ENCODE measurements around the gene TNKS1BP1. TPM values are rescaled to one million over a fixed set of nuclear protein-coding genes. Genes with fewer than 3 reads are reported as not detected.
"Not testable (repeated sequence)": the region's sequence is repeated elsewhere in the genome, so short reads cannot be mapped to it uniquely, and the experiment has no call there.

Gene TNKS1BP1
- total RNA-seq (2014; rRNA removed; shearing (Covaris generic)), result 113 and 129 TPM in 2 replicates

GRCh38 chr11:57324886-57325734 is at the start of gene TNKS1BP1:
TSS of gene TNKS1BP1 (minus strand) at chr11:57324952. CDS start at chr11:57321885, 3,067 bp downstream.
- peak; percentile 98 for DNase-seq (ENCODE audit: low spot score)

- DNase-seq (ENCODE audit: low spot score), result no peak
Measured at GRCh38 chr11:57373146-57373545, 48.4 kb upstream of the TNKS1BP1 start.

GRCh38 chr11:57370941-57371340 is 46.2 kb upstream of the TNKS1BP1 start:
- DNase-seq (ENCODE audit: low spot score), result no peak

GRCh38 chr11:57370251-57370650 is 45.5 kb upstream of the TNKS1BP1 start:
- DNase-seq (ENCODE audit: low spot score), result no peak

- DNase-seq (ENCODE audit: low spot score), result no peak
Measured at GRCh38 chr11:57368845-57369232, 44.1 kb upstream of the TNKS1BP1 start.

- DNase-seq (ENCODE audit: low spot score), result no peak
Measured at GRCh38 chr11:57368106-57368844, 43.5 kb upstream of the TNKS1BP1 start.

GRCh38 chr11:57364851-57365660 is 40.3 kb upstream of the TNKS1BP1 start:
- DNase-seq (ENCODE audit: low spot score), result no peak

GRCh38 chr11:57363131-57364080 is 38.7 kb upstream of the TNKS1BP1 start:
- DNase-seq (ENCODE audit: low spot score), result no peak

GRCh38 chr11:57361926-57362325 is 37.2 kb upstream of the TNKS1BP1 start:
- DNase-seq (ENCODE audit: low spot score), result no peak

- DNase-seq (ENCODE audit: low spot score), result not testable (repeated sequence)
Measured at GRCh38 chr11:57361420-57361819, 36.7 kb upstream of the TNKS1BP1 start.

- no peak for DNase-seq (ENCODE audit: low spot score)
Measured at GRCh38 chr11:57360991-57361390, 36.2 kb upstream of the TNKS1BP1 start.

- no peak for DNase-seq (ENCODE audit: low spot score)
Measured at GRCh38 chr11:57359896-57360690, 35.3 kb upstream of the TNKS1BP1 start.

- no peak for DNase-seq (ENCODE audit: low spot score)
Measured at GRCh38 chr11:57359396-57359795, 34.6 kb upstream of the TNKS1BP1 start.

GRCh38 chr11:57358991-57359390 is 34.2 kb upstream of the TNKS1BP1 start:
- DNase-seq (ENCODE audit: low spot score), result no peak

GRCh38 chr11:57358543-57358961 is 33.8 kb upstream of the TNKS1BP1 start:
- DNase-seq (ENCODE audit: low spot score), result no peak

GRCh38 chr11:57357856-57358255 is 33.1 kb upstream of the TNKS1BP1 start:
- DNase-seq (ENCODE audit: low spot score), result no peak

GRCh38 chr11:57357310-57357709 is 32.6 kb upstream of the TNKS1BP1 start:
- no peak for DNase-seq (ENCODE audit: low spot score)

GRCh38 chr11:57356268-57356667 is 31.5 kb upstream of the TNKS1BP1 start:
- no peak for DNase-seq (ENCODE audit: low spot score)

- no peak for DNase-seq (ENCODE audit: low spot score)
Measured at GRCh38 chr11:57354699-57355098, 29.9 kb upstream of the TNKS1BP1 start.

- DNase-seq (ENCODE audit: low spot score), result no peak
Measured at GRCh38 chr11:57353852-57354251, 29.1 kb upstream of the TNKS1BP1 start.

All from HT-29 (cell line).